HG02623 (cell line): ENCODE data around the gene TP53INP2.
A peak's percentile ranks its signal among the peaks of the same experiment; 100 is the strongest.
"Not testable (repeated sequence)": the region's sequence is repeated elsewhere in the genome, so short reads cannot be mapped to it uniquely, and the experiment has no call there.

Experiments
- ATAC-seq: cut with Tn5 transposase; IDR thresholded peaks from one replicate; pipeline ENCODE4 v1.9.1; 2021; ENCODE audit warnings: moderate library complexity; ENCODE audit not compliant: unreplicated experiment

TP53INP2 gene

DNA sequence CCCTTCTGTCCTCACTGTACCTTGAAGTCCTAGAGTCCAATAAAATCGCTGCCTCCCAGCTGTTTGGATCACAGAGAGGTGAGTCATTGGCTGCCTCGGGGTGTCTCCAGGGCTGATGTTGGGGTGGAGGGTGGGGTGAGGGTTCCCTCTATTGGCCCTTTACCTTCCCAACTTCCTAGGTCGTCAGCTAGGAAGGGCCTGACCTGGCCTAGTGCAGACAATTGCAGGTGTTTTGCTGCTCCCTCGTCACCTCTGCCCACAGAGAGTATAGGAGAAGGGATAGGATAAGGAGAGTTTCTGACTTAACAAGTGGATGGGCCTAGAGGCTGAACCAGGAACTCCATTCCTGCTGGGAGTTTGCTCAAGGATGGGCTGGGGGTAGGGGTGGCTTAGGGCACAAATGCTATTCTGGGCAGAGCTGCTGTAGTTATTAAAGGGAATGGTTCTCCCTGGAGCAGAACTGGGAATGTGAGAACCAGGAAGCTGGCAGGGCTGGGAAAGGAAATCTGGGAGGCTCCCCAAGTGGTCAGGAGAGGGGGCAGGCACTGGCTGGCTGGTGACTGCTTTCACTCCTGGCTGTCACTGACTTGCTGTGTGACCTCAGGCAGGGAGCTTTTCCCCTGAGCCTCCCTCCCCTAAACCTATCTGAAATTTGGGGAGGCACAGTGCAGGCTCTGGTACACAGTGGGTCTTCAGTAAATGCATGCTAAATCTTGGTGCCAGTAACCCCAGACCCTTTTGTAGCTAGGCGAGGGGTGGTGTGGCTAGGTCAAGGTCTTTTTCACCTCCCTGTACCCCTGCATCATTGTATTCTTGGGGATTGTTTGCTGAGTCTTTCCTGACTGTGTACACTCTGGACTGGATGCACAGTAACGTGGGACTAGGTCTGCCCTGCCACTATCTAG lies 1.5 kb downstream of the TP53INP2 start:
- no peak for ATAC-seq

DNA sequence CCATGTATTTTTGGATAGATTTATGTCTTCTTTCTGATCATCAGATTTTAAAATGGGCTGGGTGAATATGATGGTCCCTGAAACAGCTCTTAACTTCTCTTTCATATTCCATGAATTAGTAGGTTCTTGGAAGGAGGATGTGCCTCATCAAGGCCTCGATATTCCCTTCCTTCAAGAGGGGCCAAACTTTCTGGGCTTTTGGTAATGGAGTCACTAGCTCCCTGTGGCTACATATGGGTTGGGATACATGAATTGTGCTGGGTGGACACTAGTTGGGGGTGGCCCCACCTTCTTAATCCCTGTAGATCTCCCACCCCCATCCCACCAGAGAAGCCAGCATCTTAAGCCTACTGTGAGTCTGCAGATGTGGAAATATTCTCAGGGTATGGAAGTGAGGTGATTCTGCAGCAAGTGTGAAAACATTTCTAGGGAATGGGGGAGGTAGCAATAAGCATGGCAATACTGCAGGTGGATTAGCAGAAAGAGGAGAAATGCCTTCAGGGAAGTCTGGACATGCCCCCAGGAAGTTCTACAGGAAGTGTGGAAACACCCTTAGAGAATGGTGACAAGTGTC lies 2.2 kb downstream of the TP53INP2 start:
- ATAC-seq, result no peak

DNA sequence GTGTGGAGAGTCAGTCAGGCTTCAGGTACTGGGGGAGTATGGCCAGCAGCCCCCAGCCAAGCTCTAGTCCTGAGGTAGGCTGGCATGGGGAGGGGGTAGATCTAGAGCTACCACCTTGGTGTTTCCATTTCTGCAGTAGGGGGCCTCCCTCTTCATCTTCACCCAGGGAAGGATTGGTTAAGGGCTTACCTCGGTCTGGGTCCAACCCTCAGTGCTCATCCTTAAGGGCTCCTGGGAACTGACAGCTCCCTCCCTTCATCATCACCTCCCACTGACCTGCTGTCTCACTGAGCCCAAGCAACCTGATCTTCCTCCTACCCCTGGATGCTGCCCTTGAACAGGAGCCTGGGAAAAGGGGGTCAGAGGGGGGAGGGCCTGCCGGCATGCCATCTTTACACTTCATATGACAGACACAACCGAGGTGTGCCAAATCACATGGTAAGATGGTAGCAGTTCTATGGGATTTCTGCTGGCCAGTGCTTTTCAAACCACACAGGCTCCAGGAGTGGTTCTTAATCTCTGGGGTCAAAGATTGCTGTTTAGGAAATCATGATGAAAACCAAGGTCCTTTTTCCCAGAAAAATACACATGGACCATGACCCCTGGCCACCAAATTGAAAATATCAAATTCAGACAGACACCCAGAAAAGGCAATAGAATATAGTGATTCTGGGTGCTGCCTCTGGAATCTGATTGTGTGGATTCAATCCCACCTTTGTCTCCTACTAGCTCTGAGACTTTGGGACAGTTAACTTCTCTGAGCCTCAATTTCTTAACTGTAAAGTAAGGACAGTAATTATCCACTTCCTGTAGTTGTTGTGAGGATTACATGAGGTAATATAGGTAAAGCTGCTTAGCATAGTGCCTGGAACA lies 3.0 kb downstream of the TP53INP2 start:
- ATAC-seq, result no peak

- no peak for ATAC-seq
Measured at GRCh38 chr20:34708621-34709043, 4.5 kb downstream of the TP53INP2 start.

- ATAC-seq, result peak; percentile 37
Measured at GRCh38 chr20:34709044-34709830, 5.1 kb downstream of the TP53INP2 start.

DNA sequence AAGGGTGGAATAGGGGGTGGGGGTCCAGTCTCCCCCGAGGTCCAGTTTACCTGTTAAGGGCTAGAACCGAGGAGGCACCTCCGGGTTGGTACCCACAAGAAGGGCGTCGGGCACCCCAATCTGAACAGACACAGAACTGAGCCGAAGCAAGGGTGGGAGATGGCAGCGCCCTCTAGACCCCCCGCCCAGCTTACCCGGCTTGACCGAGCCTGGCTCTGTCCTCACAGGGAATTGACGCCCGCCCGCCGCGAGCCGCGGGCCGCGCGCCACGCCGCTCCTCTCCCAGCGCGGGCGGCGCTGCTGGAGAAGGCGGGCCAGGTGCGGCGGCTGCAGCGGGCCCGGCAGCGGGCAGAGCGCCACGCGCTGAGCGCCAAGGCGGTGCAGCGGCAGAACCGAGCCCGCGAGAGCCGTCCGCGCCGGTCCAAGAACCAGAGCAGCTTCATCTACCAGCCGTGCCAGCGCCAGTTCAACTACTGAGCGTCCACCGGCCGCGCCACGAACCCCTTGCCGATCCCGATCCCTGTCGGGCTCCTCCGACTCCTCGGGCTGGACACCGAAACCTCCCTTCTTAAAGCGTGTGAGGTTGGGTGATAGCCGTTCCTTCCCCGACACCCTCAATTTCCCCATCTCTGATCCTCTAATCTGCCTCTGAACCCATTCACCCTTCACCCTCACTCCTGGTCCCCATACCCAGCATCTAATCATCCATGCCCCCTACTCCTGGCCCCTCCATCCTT lies 5.9 kb downstream of the TP53INP2 start:
- peak; percentile 40 for ATAC-seq

- no peak for ATAC-seq
Measured at GRCh38 chr20:34710568-34710839, 6.4 kb downstream of the TP53INP2 start.

- ATAC-seq, result no peak
Measured at GRCh38 chr20:34710861-34711574, 6.9 kb downstream of the TP53INP2 start.

- ATAC-seq, result no peak
Measured at GRCh38 chr20:34711813-34712430, 7.8 kb downstream of the TP53INP2 start.

DNA sequence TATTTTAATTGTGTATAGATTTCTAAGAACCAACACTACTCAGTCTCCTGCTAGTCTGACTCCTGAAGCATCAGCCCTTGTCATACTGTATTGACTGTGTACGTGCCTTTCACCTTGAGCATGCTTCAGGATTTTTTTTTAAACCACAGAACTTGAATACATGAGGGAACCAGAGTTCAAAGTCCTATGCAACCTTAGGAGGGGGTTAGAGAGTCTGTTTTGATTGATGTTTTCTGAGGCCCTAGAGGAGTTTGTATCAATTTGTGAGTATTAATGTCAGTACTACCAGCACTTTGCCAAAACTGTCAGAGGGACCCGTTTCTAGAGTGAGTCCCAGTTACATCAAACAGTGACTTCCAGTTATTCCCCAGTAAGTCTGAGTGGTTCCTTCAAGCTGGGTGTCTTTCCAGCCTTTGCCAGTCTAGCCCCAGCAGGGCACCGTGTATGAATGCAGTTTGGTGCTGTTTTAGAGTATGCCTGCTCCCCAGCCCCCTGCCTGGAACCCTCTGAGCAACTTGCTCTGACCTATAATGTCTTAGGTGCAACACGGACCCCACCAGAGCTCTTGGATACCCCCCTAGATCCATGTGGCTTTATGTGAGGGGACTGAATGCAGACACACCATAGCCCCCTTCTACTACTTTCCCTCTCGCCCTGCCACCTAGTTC lies 8.5 kb downstream of the TP53INP2 start:
- no peak for ATAC-seq

- no peak for ATAC-seq
Measured at GRCh38 chr20:34713194-34713943, 9.2 kb downstream of the TP53INP2 start.

- ATAC-seq, result not testable (repeated sequence)
Measured at GRCh38 chr20:34713944-34714515, 9.9 kb downstream of the TP53INP2 start.

DNA sequence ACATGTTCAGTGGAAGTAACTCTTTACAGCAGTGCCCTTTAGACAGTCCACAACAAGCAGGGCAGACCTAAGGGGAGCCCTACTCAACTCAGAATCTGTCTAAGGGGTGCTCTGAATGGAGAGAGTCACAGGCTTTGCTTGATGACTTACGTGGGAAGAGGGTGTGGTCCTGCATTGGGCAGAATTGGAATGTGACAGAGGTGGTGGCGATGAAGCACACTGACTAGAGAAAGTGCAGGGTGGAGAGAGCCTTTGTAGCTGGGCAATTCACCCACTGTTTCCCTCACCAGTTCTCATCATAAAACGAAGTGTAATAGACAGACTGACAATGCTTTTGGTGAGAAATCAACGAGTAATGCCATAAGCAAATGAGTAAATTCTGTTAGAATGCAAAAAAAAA lies 11.2 kb downstream of the TP53INP2 start:
- ATAC-seq, result no peak

DNA sequence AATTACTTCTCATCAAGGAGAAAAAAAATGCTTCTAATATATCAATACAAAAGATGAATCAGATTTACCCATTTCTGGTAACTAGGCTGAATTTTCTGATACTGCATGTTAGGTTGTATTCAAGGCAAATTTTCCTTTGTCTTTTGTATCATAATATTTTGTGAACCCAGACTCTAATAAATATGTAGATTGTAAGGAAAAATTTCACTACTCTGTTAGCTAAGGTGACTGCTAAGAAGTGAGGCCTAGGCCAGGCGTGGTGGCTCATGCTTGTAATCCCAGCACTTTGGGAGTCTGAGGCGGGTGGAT lies 12.7 kb downstream of the TP53INP2 start:
- no peak for ATAC-seq

GRCh38 chr20:34717230-34718095 lies 13.3 kb downstream of the TP53INP2 start:
- ATAC-seq, result no peak

DNA sequence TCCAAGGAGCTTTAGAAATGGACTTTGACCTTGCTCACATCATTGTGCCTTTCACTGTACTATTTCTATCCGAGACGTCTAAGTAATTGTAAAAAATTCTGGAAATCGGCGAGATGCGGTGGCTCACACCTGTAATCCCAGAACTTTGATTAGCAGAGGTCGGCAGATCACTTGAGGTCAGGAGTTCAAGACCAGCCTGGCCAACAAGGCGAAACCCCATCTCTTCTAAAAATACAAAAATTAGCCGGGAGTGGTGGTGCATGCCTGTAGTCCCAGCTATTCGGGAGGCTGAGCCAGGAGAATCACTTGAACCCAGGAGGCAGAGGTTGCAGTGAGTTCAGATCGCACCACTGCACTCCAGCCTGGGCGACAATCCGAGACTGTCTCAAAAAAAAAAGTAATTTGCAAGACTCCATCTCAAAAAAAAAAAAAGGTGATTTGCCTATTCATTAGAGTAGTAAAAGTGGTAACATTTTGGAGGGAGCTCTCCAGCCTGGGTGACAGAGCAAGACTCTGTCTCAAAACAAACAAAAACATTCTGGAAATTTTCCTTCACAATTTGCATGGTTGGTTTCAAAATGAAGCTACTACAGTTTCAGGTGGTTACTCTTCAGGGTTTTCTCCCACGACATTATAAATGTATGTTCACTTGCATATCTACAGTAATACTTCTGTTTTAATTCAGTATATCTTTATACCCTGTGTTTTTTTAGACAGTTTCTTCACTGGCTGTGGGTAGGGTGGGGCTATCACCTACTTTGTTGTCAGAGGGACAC lies 15.3 kb downstream of the TP53INP2 start:
- peak; percentile 89 for ATAC-seq
